B cell (primary cell): Measurements from ENCODE around the gene SLC12A3. TPM values are rescaled to one million over a fixed set of nuclear protein-coding genes. Genes with fewer than 3 reads are reported as not detected.

Source experiments
- ATAC-seq: fragments of 200-7000 bp; cut with Tn5 transposase; one replicate; pipeline ENCODE4 v1.10.0; 2021; ENCODE audit warnings: low read depth, mild to moderate bottlenecking, moderate number of reproducible peaks, moderate library complexity
- CTCF ChIA-PET: fragments of 350-600 bp; sonication (Branson Sonifier 250); formaldehyde crosslinking; loops from one replicate; lab custom pipeline; 2021; ENCODE audit warnings: antibody characterized with exemption, inconsistent platforms; lab: Charles Lee
- POLR2A ChIA-PET: fragments of 350-600 bp; sonication (Branson Sonifier 250); formaldehyde crosslinking; loops from one replicate; lab custom pipeline; 2021; ENCODE audit warnings: antibody characterized with exemption; lab: Charles Lee
- DNase-seq: peaks from one replicate; pipeline ENCODE4 v3.0.0; 2013
- H2AFZ ChIP-seq: 2 replicates; pipeline ENCODE4 v1.6.1; 2012; ENCODE audit warnings: mild to moderate bottlenecking, low read depth, low read length; ENCODE audit not compliant: insufficient read depth, poor library complexity, severe bottlenecking
- H3K27ac ChIP-seq, 2 donors: 1 replicate in 1 of 2; 2 replicates in 1 of 2; pipeline ENCODE4 v1.5.1; 2012 to 2013; ENCODE audit warnings: low read length in 2 of 2, mild to moderate bottlenecking in 2 of 2, moderate library complexity in 1 of 2
- H3K27me3 ChIP-seq, 4 experiments: fragments of 200-600 bp in 1 of 4; sonication (generic) in 1 of 4; replicated peaks in 1 of 4; 1 replicate in 2 of 4; 2 replicates in 2 of 4; pipeline versions ENCODE4 v1.6.1 to v1.7.0; 2013 to 2016; ENCODE audit warnings: low read length in 3 of 4, mild to moderate bottlenecking in 2 of 4, mixed read lengths in 1 of 4, moderate library complexity in 1 of 4; ENCODE audit not compliant: insufficient read depth in 4 of 4, control insufficient read depth in 3 of 4; ENCODE audit errors: control extremely low read depth in 1 of 4
- H3K36me3 ChIP-seq, 2 experiments: replicated peaks in 1 of 2; 1 replicate in 1 of 2; 2 replicates in 1 of 2; pipeline versions ENCODE4 v1.6.1 to v1.7.1; 2013; ENCODE audit warnings: low read length in 1 of 2; ENCODE audit not compliant: insufficient read depth in 2 of 2, control insufficient read depth in 1 of 2; ENCODE audit errors: control extremely low read depth in 1 of 2, extremely low read depth in 1 of 2
- H3K4me1 ChIP-seq, 2 donors: fragments of 200-600 bp in 1 of 2; sonication (generic) in 1 of 2; 1 replicate in 1 of 2; 2 replicates in 1 of 2; pipeline versions ENCODE4 v1.5.1 to v1.6.1; 2013 to 2017; ENCODE audit warnings: low read length in 2 of 2; ENCODE audit not compliant: control insufficient read depth in 2 of 2, insufficient read depth in 2 of 2
- H3K4me2 ChIP-seq: replicated peaks from 2 replicates; pipeline ENCODE3; 2012; ENCODE audit warnings: mild to moderate bottlenecking, low read depth, low read length; ENCODE audit not compliant: poor library complexity, severe bottlenecking
- H3K4me3 ChIP-seq, 5 experiments: fragments of 200-600 bp in 1 of 5; sonication (generic) in 1 of 5; 1 replicate in 3 of 5; 2 replicates in 2 of 5; pipeline versions ENCODE4 v1.5.1 to v1.7.0; 2011 to 2016; ENCODE audit warnings: low read length in 4 of 5, mild to moderate bottlenecking in 4 of 5, low read depth in 2 of 5, control low read depth in 1 of 5, moderate library complexity in 1 of 5; ENCODE audit not compliant: insufficient read depth in 1 of 5; ENCODE audit errors: control extremely low read depth in 1 of 5, extremely low read depth in 1 of 5
- H3K79me2 ChIP-seq: fragments of 200-600 bp; sonication (generic); one replicate; pipeline ENCODE4 v1.6.0; 2016; ENCODE audit warnings: low read length; ENCODE audit not compliant: control insufficient read depth, insufficient read depth
- H3K9ac ChIP-seq: fragments of 200-600 bp; sonication (generic); 2 replicates; pipeline ENCODE4 v1.6.1; 2017; ENCODE audit warnings: mild to moderate bottlenecking, low read length, moderate library complexity
- H3K9me3 ChIP-seq, 3 donors: one replicate each; pipeline versions ENCODE4 v1.6.1 to v1.7.1; 2013; ENCODE audit warnings: low read length in 2 of 3; ENCODE audit not compliant: control insufficient read depth in 2 of 3, insufficient read depth in 1 of 3; ENCODE audit errors: control extremely low read depth in 1 of 3
- H4K20me1 ChIP-seq: 2 replicates; pipeline ENCODE4 v1.6.0; 2012; ENCODE audit warnings: mild to moderate bottlenecking, low read length; ENCODE audit not compliant: insufficient read depth, control insufficient read depth, poor library complexity, severe bottlenecking
- H3K27ac Mint-ChIP-seq: one replicate; pipeline ENCODE4 v1.8.0; 2021; ENCODE audit warnings: mixed read lengths
- H3K27me3 Mint-ChIP-seq: one replicate; pipeline ENCODE4 v1.8.0; 2021; ENCODE audit warnings: mixed read lengths
- H3K4me1 Mint-ChIP-seq: one replicate; pipeline ENCODE4 v1.8.0; 2021; ENCODE audit warnings: mixed read lengths
- H3K4me3 Mint-ChIP-seq: one replicate; pipeline ENCODE4 v1.8.0; 2021; ENCODE audit warnings: mixed read lengths
- H3K9me3 Mint-ChIP-seq: one replicate; pipeline ENCODE4 v1.8.0; 2022; ENCODE audit warnings: mixed read lengths; ENCODE audit not compliant: insufficient read depth
- WGBS: methylation state at CpG from one replicate; pipeline ENCODE4 v1.1.5; 2013; ENCODE audit warnings: missing lambda C conversion rate; ENCODE audit not compliant: insufficient coverage; 5-methylcytosine and 5-hydroxymethylcytosine counted together
- intact Hi-C: fragments of 100-400 bp; cut with micrococcal nuclease; formaldehyde crosslinking; loops from one replicate; pipeline ENCODE4 v1.10.0; 2022
- polyA plus RNA-seq: library from polyadenylated mRNA; depleted of rRNA; stranded (reverse); fragments of >200 nt; gene quantifications from 2 replicates; pipeline ENCODE4 v1.2.3, GENCODE V29; 2012
- total RNA-seq, 2 donors: library from RNA; stranded (reverse); fragments of 120-200 nt in 1 of 2; gene quantifications; 1 replicate in 1 of 2; 2 replicates in 1 of 2; pipeline versions ENCODE4 v1.2.3 to v1.2.4, GENCODE V29; 2013 to 2022
- TF ChIP-seq, protein P1 (sequence below): fragments of 200-600 bp; IDR thresholded peaks from one replicate; pipeline ENCODE4 v1.8.0; 2022; ENCODE audit warnings: antibody characterized with exemption, mild to moderate bottlenecking

Gene SLC12A3
- total and polyA plus RNA-seq, 2 donors (not counting 1 experiment from before 2014, with no cell fraction given): 1.3 to 4.9 TPM

DNA sequence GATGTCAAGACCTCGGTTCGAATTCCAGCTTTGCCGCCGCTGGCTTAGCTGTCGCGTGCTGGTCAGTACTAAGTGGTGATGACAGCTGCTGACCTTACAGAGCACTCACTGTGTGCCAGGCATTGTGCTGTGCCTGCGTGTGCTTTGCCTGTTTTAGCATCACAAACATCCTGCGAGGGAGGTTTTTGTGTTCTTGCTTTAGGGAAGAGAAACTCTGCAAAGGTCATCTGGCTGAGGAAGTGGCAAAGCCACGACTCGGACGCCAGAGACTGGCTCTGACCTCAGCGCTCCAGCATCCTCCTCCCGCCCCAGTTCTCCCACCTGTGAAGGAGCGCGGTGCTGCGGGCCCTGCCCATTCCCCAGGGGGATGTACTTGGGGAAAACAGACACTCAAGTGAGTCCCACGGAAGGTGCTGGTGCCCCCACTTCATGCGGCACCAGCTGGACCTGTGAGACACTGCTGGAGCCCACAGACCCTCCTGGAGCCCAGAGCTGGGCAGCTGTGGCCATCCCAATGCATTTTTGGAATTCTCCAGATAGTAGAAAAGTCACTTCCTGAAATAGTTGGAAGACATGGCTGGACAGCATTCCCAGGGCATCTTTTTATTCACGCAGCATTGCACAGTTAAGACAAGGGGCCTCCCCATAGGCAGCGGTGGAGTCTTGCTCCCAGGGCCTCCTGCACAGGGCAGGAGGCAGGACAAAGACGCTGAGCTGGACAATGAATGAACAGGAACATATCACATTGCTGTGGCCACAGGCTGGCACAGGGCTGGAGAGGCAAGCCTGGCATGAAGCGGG lies 47.0 kb downstream of the SLC12A3 start:
- H3K27me3 Mint-ChIP-seq: no peaks in the 10 kb centered on the region
- ChIA-PET CTCF (interaction anchor here (0.8 to 3.3 kb wide), 9 partner anchors 10 to 45 kb away, joined by 3 to 15 read pairs (median 6); partner anchors contain the start of gene HERPUD1), POLR2A (interaction anchor here (1.1 to 6.9 kb wide), 9 partner anchors 8 to 130 kb away, joined by 3 to 76 read pairs (median 8); partner anchors contain the start of gene HERPUD1)
- intact Hi-C loops: loop anchor here (1.0 to 10.0 kb wide), 4 partner anchors 19 to 307 kb away; partner anchors contain the start of genes MT2A and SLC12A3
- H3K27ac Mint-ChIP-seq: peak overlapping the region; percentile 99
- peak; percentile 87 for ATAC-seq
- H3K36me3 ChIP-seq: no peaks in the 10 kb centered on the region
- H3K9me3 ChIP-seq: no peaks in the 10 kb centered on the region
- peak overlapping the region; percentile 22 for H3K9ac ChIP-seq
- H3K9me3 Mint-ChIP-seq: no peaks in the 10 kb centered on the region
- peak; percentile 87 for DNase-seq
- H3K4me1 ChIP-seq: peaks cover 54 to 69% of the 10 kb centered on the region in 2 donors
- H2AFZ ChIP-seq: no peak overlapping the region
- peak overlapping the region; percentile 71 for H3K4me2 ChIP-seq
- H3K4me3 Mint-ChIP-seq: peak overlapping the region; percentile 73
- no peaks in the 10 kb centered on the region for H3K79me2 ChIP-seq
- peaks cover 69% of the 10 kb centered on the region for H3K4me1 Mint-ChIP-seq
- H4K20me1 ChIP-seq: no peaks in the 10 kb centered on the region
- TF ChIP-seq, protein P1, sequence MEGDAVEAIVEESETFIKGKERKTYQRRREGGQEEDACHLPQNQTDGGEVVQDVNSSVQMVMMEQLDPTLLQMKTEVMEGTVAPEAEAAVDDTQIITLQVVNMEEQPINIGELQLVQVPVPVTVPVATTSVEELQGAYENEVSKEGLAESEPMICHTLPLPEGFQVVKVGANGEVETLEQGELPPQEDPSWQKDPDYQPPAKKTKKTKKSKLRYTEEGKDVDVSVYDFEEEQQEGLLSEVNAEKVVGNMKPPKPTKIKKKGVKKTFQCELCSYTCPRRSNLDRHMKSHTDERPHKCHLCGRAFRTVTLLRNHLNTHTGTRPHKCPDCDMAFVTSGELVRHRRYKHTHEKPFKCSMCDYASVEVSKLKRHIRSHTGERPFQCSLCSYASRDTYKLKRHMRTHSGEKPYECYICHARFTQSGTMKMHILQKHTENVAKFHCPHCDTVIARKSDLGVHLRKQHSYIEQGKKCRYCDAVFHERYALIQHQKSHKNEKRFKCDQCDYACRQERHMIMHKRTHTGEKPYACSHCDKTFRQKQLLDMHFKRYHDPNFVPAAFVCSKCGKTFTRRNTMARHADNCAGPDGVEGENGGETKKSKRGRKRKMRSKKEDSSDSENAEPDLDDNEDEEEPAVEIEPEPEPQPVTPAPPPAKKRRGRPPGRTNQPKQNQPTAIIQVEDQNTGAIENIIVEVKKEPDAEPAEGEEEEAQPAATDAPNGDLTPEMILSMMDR: no peak
- WGBS: 31% methylated on average over 21 of the region's 22 CpGs
- no peaks in the 10 kb centered on the region for H3K27me3 ChIP-seq
- peak overlapping the region in 3 of 5 experiments; percentile 12 to 48 (median 14) for H3K4me3 ChIP-seq
- H3K27ac ChIP-seq: peak overlapping the region; percentile 86 to 97
